K562 (cell line): ENCODE results near the gene INTS1.

ENCODE experiments used
- CTCF ChIP-seq, 3 experiments: IDR thresholded peaks in 2 of 3; conservative IDR thresholded peaks in 1 of 3; 2 replicates each; pipeline ENCODE4 v1.5.1; 2011 to 2012; ENCODE audit warnings: low read length in 3 of 3, mild to moderate bottlenecking in 3 of 3, control low read depth in 2 of 3, improper control_type of control experiment in 1 of 3, inconsistent platforms in 1 of 3, low read depth in 1 of 3, mixed read lengths in 1 of 3, moderate library complexity in 1 of 3; ENCODE audit not compliant: insufficient read depth in 2 of 3
- E2F5 ChIP-seq: sonication (generic); formaldehyde crosslinking; IDR thresholded peaks from 2 replicates; pipeline ENCODE4 v1.8.0; 2022; ENCODE audit warnings: mild to moderate bottlenecking, missing genetic modification reagents
- EP300 ChIP-seq: IDR thresholded peaks from 2 replicates; pipeline ENCODE4 v1.6.1; 2012; ENCODE audit warnings: low read length, improper control_type of control experiment
- EZH2 ChIP-seq: IDR thresholded peaks from 2 replicates; pipeline ENCODE4 v1.6.1; 2012; ENCODE audit warnings: low read depth, mild to moderate bottlenecking, inconsistent platforms, low read length, borderline replicate concordance
- FOXA1 ChIP-seq: fragments of 450-650 bp; IDR thresholded peaks from 2 replicates; pipeline ENCODE4 v1.6.1; 2016; ENCODE audit warnings: mild to moderate bottlenecking, borderline replicate concordance
- HMG20A ChIP-seq: fragments of 450-650 bp; formaldehyde crosslinking; conservative IDR thresholded peaks from 2 replicates; pipeline ENCODE4 v1.4.0; 2020; ENCODE audit warnings: mild to moderate bottlenecking, mixed read lengths
- MEF2A ChIP-seq: IDR thresholded peaks from 2 replicates; pipeline ENCODE4 v1.6.1; 2011; ENCODE audit warnings: low read depth, mild to moderate bottlenecking, low read length, moderate library complexity; ENCODE audit not compliant: control insufficient read depth
- POLR2AphosphoS2 ChIP-seq: IDR thresholded peaks from 2 replicates; pipeline ENCODE4 v1.6.1; 2012; ENCODE audit warnings: low read length, improper control_type of control experiment
- TBP ChIP-seq: optimal IDR thresholded peaks from 2 replicates; pipeline ENCODE3; 2011; ENCODE audit warnings: low read depth, low read length, improper control_type of control experiment
- ZBTB26 ChIP-seq: fragments of 450-650 bp; formaldehyde crosslinking; IDR thresholded peaks from 2 replicates; pipeline ENCODE4 v1.4.0; 2022; ENCODE audit warnings: missing genetic modification characterization
- ZNF431 ChIP-seq: sonication (generic); formaldehyde crosslinking; IDR thresholded peaks from 2 replicates; pipeline ENCODE4 v1.8.0; 2022; ENCODE audit warnings: mild to moderate bottlenecking, missing genetic modification reagents
- ZNF830 ChIP-seq: fragments of 250-450 bp; sonication (Bioruptor Pico); IDR thresholded peaks from 2 replicates; pipeline ENCODE4 v1.5.0; 2021; ENCODE audit warnings: mild to moderate bottlenecking

- TF ChIP-seq POLR2AphosphoS2, result no peak
- TF ChIP-seq ZBTB26 (CRISPR knock-in tag), result no peak
- no peak for TF ChIP-seq ZNF431 (CRISPR knock-in tag)
- no peak for TF ChIP-seq TBP
- no peak for TF ChIP-seq MEF2A
- TF ChIP-seq E2F5, result no peak
- TF ChIP-seq HMG20A (CRISPR knock-in tag), result no peak
- TF ChIP-seq FOXA1, result no peak
- peak in 2 of 3 experiments; percentile 25 to 36; a peak in 4 of 6 replicates for TF ChIP-seq CTCF (IDR thresholded peaks at IDR 0.05 in 2 of 3, conservative IDR thresholded peaks at IDR 0.05 in 1 of 3; ENCODE audit: insufficient read depth in 2 of 3, low read depth in 1 of 3, low read length in 3 of 3)
- no peak for TF ChIP-seq EZH2
- no peak for TF ChIP-seq ZNF830
- no peak for TF ChIP-seq EP300
Observed at GRCh38 chr7:1439373-1440363, 64.5 kb downstream of the INTS1 start.
